ENCODE results near the gene MANSC1. TPM values are rescaled to one million over a fixed set of nuclear protein-coding genes. Genes with fewer than 3 reads are reported as not detected.

Gene MANSC1
- total RNA-seq, 1 experiment from 2014 or later, result 9.1 TPM

GRCh38 chr12:12392413-12392812, 42.4 kb upstream of the MANSC1 start:
- H2BK5ac ChIP-seq (ENCODE audit: insufficient read length, low read length), result no peak overlapping the region
- peaks cover 4% of the 10 kb centered on the region; the same call in 1 of the 2 replicates for H3K4me1 ChIP-seq (ENCODE audit: insufficient read depth, low read length)
- no peaks in the 10 kb centered on the region for H3K27me3 ChIP-seq (ENCODE audit: insufficient read depth, low read length)
- H3K27ac ChIP-seq (ENCODE audit: insufficient read length, low read depth, low read length), result no peak overlapping the region
- no peaks in the 10 kb centered on the region for H3K23me2 ChIP-seq (ENCODE audit: insufficient read length, low read depth, low read length, poor library complexity, severe bottlenecking)
- H3K56ac ChIP-seq (ENCODE audit: insufficient read length, low read depth, low read length), result no peak overlapping the region
- no peak overlapping the region for H3K4me2 ChIP-seq (ENCODE audit: insufficient read depth, insufficient read length, low read length)
- no peak overlapping the region for H3K23ac ChIP-seq (ENCODE audit: insufficient read length, low read depth, low read length)
- no peak overlapping the region for H4K8ac ChIP-seq (replicated peaks; ENCODE audit: insufficient read length, low read depth, low read length)
- H2BK120ac ChIP-seq (ENCODE audit: low read depth, low read length, poor library complexity, severe bottlenecking), result no peak overlapping the region
- H3K79me2 ChIP-seq (ENCODE audit: insufficient read depth, low read length), result no peaks in the 10 kb centered on the region
- H3K18ac ChIP-seq (ENCODE audit: insufficient read length, low read depth, low read length), result no peak overlapping the region
- no peak overlapping the region for H2AFZ ChIP-seq (ENCODE audit: low read length)
- no peak overlapping the region for H3K14ac ChIP-seq (ENCODE audit: insufficient read depth, low read length)
- H3K4me3 Mint-ChIP-seq, result no peak overlapping the region
- no peak overlapping the region for H3K9ac ChIP-seq (ENCODE audit: extremely low read depth, insufficient read length, low read length)
- no peak overlapping the region for H4K5ac ChIP-seq (ENCODE audit: insufficient read length, low read depth, low read length)
- H3K9me3 Mint-ChIP-seq, result no peaks in the 10 kb centered on the region
- H3T11ph ChIP-seq (ENCODE audit: low read length), result no peak overlapping the region
- H4K20me1 ChIP-seq (ENCODE audit: control insufficient read depth, insufficient read depth, insufficient read length), result no peaks in the 10 kb centered on the region
- H2AK5ac ChIP-seq (ENCODE audit: insufficient read length, low read length), result no peak overlapping the region
- H3K27ac Mint-ChIP-seq, result no peak overlapping the region
- H3K27me3 Mint-ChIP-seq (ENCODE audit: low read depth), result no peaks in the 10 kb centered on the region
- WGBS (ENCODE audit: extremely low coverage, insufficient read length, low lambda C conversion rate), result no CpG with 5 or more reads among the region's 2 CpGs
- no peak for TF ChIP-seq CTCF (conservative IDR thresholded peaks at IDR 0.05)
- no peak overlapping the region for H2BK15ac ChIP-seq (ENCODE audit: low read depth, low read length)
- no peak overlapping the region for H4K91ac ChIP-seq (ENCODE audit: insufficient read length, low read depth, low read length)
- H2BK20ac ChIP-seq (ENCODE audit: low read depth, low read length, poor library complexity, severe bottlenecking), result no peak overlapping the region
- no peaks in the 10 kb centered on the region for H3K9me3 ChIP-seq (ENCODE audit: control insufficient read depth, low read depth, low read length)
- peaks cover 0 to 5% (median 0%) of the 10 kb centered on the region in 3 experiments; a peak in 2 of 7 replicates for H3K36me3 Mint-ChIP-seq (ENCODE audit: insufficient read depth in 1 of 3, low read depth in 3 of 3)
- no peak for DNase-seq
- peaks cover 19 to 20% of the 10 kb centered on the region in 2 experiments for H3K4me1 Mint-ChIP-seq
- no peak overlapping the region for H2BK12ac ChIP-seq (ENCODE audit: insufficient read length, low read depth, low read length)
- H3K4ac ChIP-seq (ENCODE audit: low read depth, low read length), result no peak overlapping the region
- no peaks in the 10 kb centered on the region for H3K79me1 ChIP-seq (ENCODE audit: insufficient read depth, low read depth, low read length, poor library complexity, severe bottlenecking)
